HG03378 (cell line): Measurements from ENCODE around the gene PFDN2.
A peak's percentile ranks its signal among the peaks of the same experiment; 100 is the strongest.

Source experiments
- ATAC-seq: cut with Tn5 transposase; IDR thresholded peaks from one replicate; pipeline ENCODE4 v1.9.1; 2021; ENCODE audit warnings: mild to moderate bottlenecking, moderate library complexity; ENCODE audit not compliant: unreplicated experiment

Gene PFDN2

GRCh38 chr1:161117759-161118581, at the start of gene PFDN2, which contains the start of gene NIT1:
PFDN2 (minus strand) TSS chr1:161118037; CDS start chr1:161118026, 11 bp downstream.
NIT1 (plus strand) TSS chr1:161118105; CDS start chr1:161118177, 72 bp downstream.
- peak; percentile 61 for ATAC-seq

GRCh38 chr1:161166669-161167548, 49.1 kb upstream of the PFDN2 start:
- no peak for ATAC-seq

GRCh38 chr1:161165742-161166668, 48.2 kb upstream of the PFDN2 start, which contains the start of gene PPOX:
PPOX (plus strand) TSS chr1:161166426; CDS start chr1:161166848, 422 bp downstream.
- ATAC-seq: peak; percentile 90

GRCh38 chr1:161164901-161165610, 47.2 kb upstream of the PFDN2 start:
- no peak for ATAC-seq

- ATAC-seq: no peak
Measured at GRCh38 chr1:161163793-161164192, 46.0 kb upstream of the PFDN2 start.

- no peak for ATAC-seq
Measured at GRCh38 chr1:161162806-161163205, 45.0 kb upstream of the PFDN2 start.

GRCh38 chr1:161162052-161162451, 44.2 kb upstream of the PFDN2 start:
- ATAC-seq: no peak

- ATAC-seq: no peak
Measured at GRCh38 chr1:161161652-161162051, 43.8 kb upstream of the PFDN2 start.

- no peak for ATAC-seq
Measured at GRCh38 chr1:161160671-161161145, 42.9 kb upstream of the PFDN2 start.

GRCh38 chr1:161159913-161160243, 42.0 kb upstream of the PFDN2 start:
- no peak for ATAC-seq

- peak; percentile 64 for ATAC-seq
Measured at GRCh38 chr1:161159087-161159912, 41.5 kb upstream of the PFDN2 start, which contains the start of gene USP21. USP21 (plus strand) TSS chr1:161159500; CDS start chr1:161160641, 1,141 bp downstream.

GRCh38 chr1:161158316-161159010, 40.6 kb upstream of the PFDN2 start:
- ATAC-seq: no peak

GRCh38 chr1:161157867-161158266, 40.0 kb upstream of the PFDN2 start:
- ATAC-seq: no peak

- peak; percentile 62 for ATAC-seq
Measured at GRCh38 chr1:161153682-161154337, 36.0 kb upstream of the PFDN2 start, which contains the start of gene UFC1. UFC1 (plus strand) TSS chr1:161153978; CDS start chr1:161153998, 20 bp downstream.

GRCh38 chr1:161153176-161153575, 35.3 kb upstream of the PFDN2 start:
- no peak for ATAC-seq

GRCh38 chr1:161145832-161146231, 28.0 kb upstream of the PFDN2 start:
- ATAC-seq: no peak

GRCh38 chr1:161140755-161141400, 23.0 kb upstream of the PFDN2 start:
- ATAC-seq: no peak
